Measurements from ENCODE around the gene KRT85. TPM values are rescaled to one million over a fixed set of nuclear protein-coding genes. Genes with fewer than 3 reads are reported as not detected.

Gene KRT85
- total and polyA plus RNA-seq, 2 donors from 2014 or later, result 0.58 TPM; not detected in 1

DNA sequence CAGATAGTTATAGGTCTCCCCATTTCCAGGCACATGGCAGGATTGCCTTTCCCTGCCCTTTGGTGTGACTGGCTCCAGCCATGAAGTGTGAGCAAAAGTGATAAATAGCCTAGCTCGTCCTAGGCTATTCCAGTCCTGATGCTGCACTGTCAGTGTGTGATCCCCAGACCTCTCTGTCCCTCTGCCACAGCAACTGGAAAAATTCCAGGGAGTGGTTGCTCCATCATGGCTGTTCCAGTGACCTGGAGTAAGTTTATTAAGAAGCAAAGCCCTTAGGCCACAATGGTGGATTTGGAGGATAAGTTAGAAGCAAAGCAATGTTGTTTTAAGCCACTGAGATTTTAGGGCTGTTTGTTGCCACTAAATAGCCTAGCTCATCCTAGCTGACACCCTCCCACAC, 36.2 kb downstream of the KRT85 start:
- Histone ChIP-seq H3K27me3 (ENCODE audit: control insufficient read depth, insufficient read depth, low read length) (no peaks in the 10 kb centered on the region), H3K9ac (ENCODE audit: low read length in 3 of 3) (no peak overlapping the region), H3K4me3 (ENCODE audit: low read length in 3 of 3) (no peak overlapping the region), H3K9me3 (ENCODE audit: control insufficient read depth in 2 of 3, insufficient read depth in 1 of 3, low read length in 3 of 3) (peaks cover 0 to 3% (median 0%) of the 10 kb centered on the region in 3 donors), H3K4me1 (ENCODE audit: control insufficient read depth in 2 of 3, insufficient read depth in 2 of 3, low read depth in 1 of 3, low read length in 3 of 3) (no peaks in the 10 kb centered on the region), H3K36me3 (ENCODE audit: control insufficient read depth in 2 of 3, insufficient read depth in 3 of 3, low read length in 3 of 3) (no peaks in the 10 kb centered on the region), H3K27ac (ENCODE audit: low read depth in 2 of 2, low read length in 2 of 2) (no peak overlapping the region)
- no peak for FAIRE-seq
- DNase-seq, result peak in 1 of 5 donors; percentile 17
- intact Hi-C loops (cut with DNase I), result no loop called here
- TF ChIP-seq, protein P1, sequence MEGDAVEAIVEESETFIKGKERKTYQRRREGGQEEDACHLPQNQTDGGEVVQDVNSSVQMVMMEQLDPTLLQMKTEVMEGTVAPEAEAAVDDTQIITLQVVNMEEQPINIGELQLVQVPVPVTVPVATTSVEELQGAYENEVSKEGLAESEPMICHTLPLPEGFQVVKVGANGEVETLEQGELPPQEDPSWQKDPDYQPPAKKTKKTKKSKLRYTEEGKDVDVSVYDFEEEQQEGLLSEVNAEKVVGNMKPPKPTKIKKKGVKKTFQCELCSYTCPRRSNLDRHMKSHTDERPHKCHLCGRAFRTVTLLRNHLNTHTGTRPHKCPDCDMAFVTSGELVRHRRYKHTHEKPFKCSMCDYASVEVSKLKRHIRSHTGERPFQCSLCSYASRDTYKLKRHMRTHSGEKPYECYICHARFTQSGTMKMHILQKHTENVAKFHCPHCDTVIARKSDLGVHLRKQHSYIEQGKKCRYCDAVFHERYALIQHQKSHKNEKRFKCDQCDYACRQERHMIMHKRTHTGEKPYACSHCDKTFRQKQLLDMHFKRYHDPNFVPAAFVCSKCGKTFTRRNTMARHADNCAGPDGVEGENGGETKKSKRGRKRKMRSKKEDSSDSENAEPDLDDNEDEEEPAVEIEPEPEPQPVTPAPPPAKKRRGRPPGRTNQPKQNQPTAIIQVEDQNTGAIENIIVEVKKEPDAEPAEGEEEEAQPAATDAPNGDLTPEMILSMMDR (IDR thresholded peaks at IDR 0.05; ENCODE audit: borderline replicate concordance, extremely low read depth, insufficient read depth), result no peak

DNA sequence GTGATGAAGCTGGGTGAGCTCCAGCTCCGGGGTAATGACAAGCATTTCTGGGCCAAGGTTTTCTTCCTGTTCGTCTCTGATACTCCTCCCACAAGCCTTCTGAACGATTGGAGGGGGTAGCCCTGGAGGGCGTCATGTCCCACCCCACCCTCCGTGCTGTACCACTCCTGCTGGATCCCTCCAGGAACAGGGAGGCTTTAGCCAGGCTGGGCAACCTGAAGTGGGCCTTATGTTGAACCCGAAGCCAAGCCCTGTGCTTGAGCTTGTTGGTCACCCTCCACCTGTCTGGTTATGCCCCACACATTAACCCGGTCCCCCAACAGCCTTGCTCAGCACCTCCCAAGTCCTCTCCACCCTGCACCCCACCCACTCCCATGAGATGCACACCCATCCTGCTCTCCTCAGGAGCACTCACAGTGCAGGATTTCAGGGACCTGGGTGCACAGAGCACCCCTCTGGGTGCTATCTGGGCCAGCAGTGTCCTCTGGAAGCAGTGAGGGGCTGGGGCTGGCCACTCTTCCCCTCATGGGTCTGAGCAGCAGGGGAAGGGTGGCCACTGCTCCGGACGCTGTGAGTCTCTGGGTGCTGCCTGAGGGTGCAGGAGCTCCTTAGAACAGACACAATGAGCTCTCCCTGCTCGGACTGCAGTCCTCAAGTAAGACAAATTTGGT, 39.3 kb downstream of the KRT85 start:
- intact Hi-C loops (cut with DNase I), result loop anchor here (5.0 kb wide), 1 partner anchor 171 kb away; no protein-coding TSS in a partner anchor
- Histone ChIP-seq H3K27ac (ENCODE audit: low read depth in 2 of 2, low read length in 2 of 2) (no peak overlapping the region), H3K27me3 (ENCODE audit: control insufficient read depth, insufficient read depth, low read length) (no peaks in the 10 kb centered on the region), H3K9me3 (ENCODE audit: control insufficient read depth in 2 of 3, insufficient read depth in 1 of 3, low read length in 3 of 3) (no peaks in the 10 kb centered on the region), H3K4me1 (ENCODE audit: control insufficient read depth in 2 of 3, insufficient read depth in 2 of 3, low read depth in 1 of 3, low read length in 3 of 3) (no peaks in the 10 kb centered on the region), H3K4me3 (ENCODE audit: low read length in 3 of 3) (no peak overlapping the region), H3K36me3 (ENCODE audit: control insufficient read depth in 2 of 3, insufficient read depth in 3 of 3, low read length in 3 of 3) (no peaks in the 10 kb centered on the region), H3K9ac (ENCODE audit: low read length in 3 of 3) (no peak overlapping the region)
- TF ChIP-seq, protein P1 (IDR thresholded peaks at IDR 0.05; ENCODE audit: borderline replicate concordance, extremely low read depth, insufficient read depth), result no peak
- no peak for FAIRE-seq
- peak in 1 of 5 donors; percentile 64 for DNase-seq

DNA sequence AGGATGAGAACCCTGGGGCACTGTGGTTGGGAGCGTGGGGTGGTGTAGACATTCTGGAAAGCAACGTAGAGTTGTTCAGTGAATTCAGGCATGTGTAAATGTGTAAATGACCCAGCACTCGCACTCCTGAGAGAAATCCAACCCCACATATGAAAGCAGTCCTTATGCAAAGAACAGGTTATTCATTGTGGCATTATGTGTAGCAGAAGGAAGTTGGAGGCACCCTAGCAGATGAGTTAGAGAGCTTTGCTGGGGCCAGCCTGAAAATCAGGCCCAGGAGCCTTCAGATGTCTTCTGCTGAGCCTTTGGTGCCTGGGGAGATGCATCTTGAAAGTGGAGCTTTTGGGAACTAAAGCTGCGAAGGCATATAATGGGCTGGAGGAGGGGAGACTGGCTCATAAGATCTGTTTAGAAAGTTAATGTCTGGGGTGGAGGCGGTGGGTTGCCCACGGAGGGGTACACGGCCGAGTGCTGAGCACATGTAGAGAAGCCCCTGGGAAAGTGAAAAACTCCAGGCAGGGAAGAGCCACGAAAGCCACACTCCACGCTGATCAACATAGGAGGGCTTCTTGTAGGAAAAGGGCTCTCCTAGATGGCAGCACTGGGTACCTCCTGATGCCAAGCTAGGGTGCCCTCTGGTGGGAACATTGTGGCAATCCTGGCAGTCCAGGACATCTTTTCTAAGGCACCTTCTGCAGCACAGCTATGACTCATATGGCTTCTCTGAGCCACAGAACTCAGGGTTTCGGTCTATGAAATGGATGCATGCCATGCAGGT, 40.0 kb downstream of the KRT85 start:
- H3K27ac ChIP-seq (ENCODE audit: low read depth in 2 of 2, low read length in 2 of 2), result no peak overlapping the region
- no peaks in the 10 kb centered on the region for H3K4me1 ChIP-seq (ENCODE audit: control insufficient read depth in 2 of 3, insufficient read depth in 2 of 3, low read depth in 1 of 3, low read length in 3 of 3)
- H3K9ac ChIP-seq (ENCODE audit: low read length in 3 of 3), result no peak overlapping the region
- TF ChIP-seq, protein P1 (IDR thresholded peaks at IDR 0.05; ENCODE audit: borderline replicate concordance, extremely low read depth, insufficient read depth), result peak; percentile 90
- no peaks in the 10 kb centered on the region for H3K9me3 ChIP-seq (ENCODE audit: control insufficient read depth in 2 of 3, insufficient read depth in 1 of 3, low read length in 3 of 3)
- H3K36me3 ChIP-seq (ENCODE audit: control insufficient read depth in 2 of 3, insufficient read depth in 3 of 3, low read length in 3 of 3), result no peaks in the 10 kb centered on the region
- no peak for FAIRE-seq
- H3K4me3 ChIP-seq (ENCODE audit: low read length in 3 of 3), result no peak overlapping the region
- intact Hi-C loops (cut with DNase I), result loop anchor here (5.0 kb wide), 1 partner anchor 170 kb away; no protein-coding TSS in a partner anchor
- DNase-seq, result peak; percentile 78 to 89 (median 82)
- H3K27me3 ChIP-seq (ENCODE audit: control insufficient read depth, insufficient read depth, low read length), result no peaks in the 10 kb centered on the region

All from kidney (tissue), 14 donors.